ENCODE results near the gene CALCOCO1. TPM values are rescaled to one million over a fixed set of nuclear protein-coding genes. Genes with fewer than 3 reads are reported as not detected.

The CALCOCO1 gene
- total RNA-seq, 1 experiment from 2014 or later, result 27.0 TPM

- Mint-ChIP-seq H3K36me3 (peaks cover 20% of the 10 kb centered on the region), H3K4me1 (peaks cover 14% of the 10 kb centered on the region), H3K27me3 (ENCODE audit: low read depth) (no peaks in the 10 kb centered on the region), H3K9me3 (no peaks in the 10 kb centered on the region), H3K27ac (peak overlapping the region; percentile 96), H3K4me3 (no peak overlapping the region)
- CTCF ChIA-PET, result interaction anchor here (3.0 to 3.3 kb wide), 2 partner anchors 17 to 116 kb away, joined by 20 to 24 read pairs; partner anchors contain the start of gene ATP5MC2
- no peak for DNase-seq (ENCODE audit: low spot score)
- TF ChIP-seq GABPB1 (CRISPR knock-in tag; IDR thresholded peaks at IDR 0.05), result no peak
- no peak for TF ChIP-seq TEAD4 (CRISPR knock-in tag; IDR thresholded peaks at IDR 0.05)
- TF ChIP-seq PREB (CRISPR knock-in tag; IDR thresholded peaks at IDR 0.05; ENCODE audit: borderline replicate concordance), result no peak
- TF ChIP-seq ZNF671 (CRISPR knock-in tag; IDR thresholded peaks at IDR 0.05), result no peak
- no peak for ATAC-seq
- POLR2A ChIA-PET, result interaction anchor here (1.5 to 2.1 kb wide), 2 partner anchors 16 to 18 kb away, joined by 4 to 9 read pairs; partner anchors contain the start of gene ATP5MC2
These were observed 67.7 kb downstream of the CALCOCO1 start for GRCh38 chr12:53659571-53659981.

GRCh38 chr12:53659011-53659551 lies 68.2 kb downstream of the CALCOCO1 start:
- DNase-seq (ENCODE audit: low spot score) (no peak), ATAC-seq (peak; percentile 92)
- POLR2A ChIA-PET, result interaction anchor here (1.5 to 2.1 kb wide), 2 partner anchors 17 to 19 kb away, joined by 4 to 9 read pairs; partner anchors contain the start of gene ATP5MC2
- TF ChIP-seq SP1 (CRISPR knock-in tag; conservative IDR thresholded peaks at IDR 0.05) (no peak), ZNF263 (CRISPR knock-in tag; IDR thresholded peaks at IDR 0.05; ENCODE audit: low read depth) (no peak), ZNF396 (CRISPR knock-in tag; IDR thresholded peaks at IDR 0.05; ENCODE audit: borderline replicate concordance) (no peak), ATF6 (CRISPR knock-in tag; IDR thresholded peaks at IDR 0.05) (no peak), MXD4 (CRISPR knock-in tag; IDR thresholded peaks at IDR 0.05; ENCODE audit: borderline replicate concordance) (no peak), MYBL2 (CRISPR knock-in tag; IDR thresholded peaks at IDR 0.05) (no peak), TEAD1 (CRISPR knock-in tag; IDR thresholded peaks at IDR 0.05) (no peak), STAT6 (CRISPR knock-in tag; conservative IDR thresholded peaks at IDR 0.05; ENCODE audit: low read depth) (no peak), CREM (CRISPR knock-in tag; IDR thresholded peaks at IDR 0.05) (no peak), ZSCAN18 (CRISPR knock-in tag; IDR thresholded peaks at IDR 0.05) (no peak), ZBTB21 (CRISPR knock-in tag; IDR thresholded peaks at IDR 0.05; ENCODE audit: borderline replicate concordance) (no peak), USF1 (CRISPR knock-in tag; IDR thresholded peaks at IDR 0.05) (no peak)
- H3K9me3 Mint-ChIP-seq, result no peaks in the 10 kb centered on the region
- peaks cover 16% of the 10 kb centered on the region for H3K36me3 Mint-ChIP-seq
- CTCF ChIA-PET, result interaction anchor here (0.6 to 3.3 kb wide), 4 partner anchors 17 to 116 kb away, joined by 3 to 24 read pairs (median 12); partner anchors contain the start of gene ATP5MC2
- H3K27me3 Mint-ChIP-seq (ENCODE audit: low read depth), result no peaks in the 10 kb centered on the region
- peaks cover 14% of the 10 kb centered on the region for H3K4me1 Mint-ChIP-seq
- H3K27ac Mint-ChIP-seq, result peak overlapping the region; percentile 96
- H3K4me3 Mint-ChIP-seq, result no peak overlapping the region

Other genes with a start within 250 kb of the CALCOCO1 start
- gene MAP3K12, start 228.0 kb downstream of the CALCOCO1 start, total RNA-seq (2021), result 23.6 to 27.9 TPM (median 25.1 TPM) in 3 replicates
- 69.0 to 74.0 TPM (median 69.1 TPM) in 3 replicates for gene TARBP2, start 226.2 kb downstream of the CALCOCO1 start, total RNA-seq (2021)
- 0.57 to 0.80 TPM (median 0.59 TPM) in 3 replicates for gene NPFF, start 220.0 kb downstream of the CALCOCO1 start, total RNA-seq (2021)
- gene ATF7, start 101.1 kb downstream of the CALCOCO1 start, total RNA-seq (2021), result 16.3 to 20.3 TPM (median 19.7 TPM) in 3 replicates
- 411 to 527 TPM (median 517 TPM) in 3 replicates for gene ATP5MC2, start 51.4 kb downstream of the CALCOCO1 start, total RNA-seq (2021)
- 0.81 TPM in 1 of 3 replicates, not detected in the others for gene CISTR, start 24.5 kb upstream of the CALCOCO1 start, total RNA-seq (2021)
- gene HOXC13, start 211.4 kb upstream of the CALCOCO1 start, total RNA-seq (2021), result 0.09 TPM in 1 of 3 replicates, not detected in the others
- gene HOXC12, start 227.5 kb upstream of the CALCOCO1 start, total RNA-seq (2021), result not detected in 3 replicates
- gene HOXC11, start 245.7 kb upstream of the CALCOCO1 start, total RNA-seq (2021), result not detected in 3 replicates
- gene HOTAIR, start 247.5 kb upstream of the CALCOCO1 start, total RNA-seq (2021), result not detected in 3 replicates

Measured in WTC11 (cell line).